Esophagus squamous epithelium (tissue), 4 donors: ENCODE results near the gene NKD2.

Source experiments
- CTCF ChIP-seq, 6 experiments: fragments of 450-650 bp in 4 of 6; fragments of 200-600 bp in 2 of 6; sonication (generic) in 2 of 6; IDR thresholded peaks; one replicate each; pipeline ENCODE4 v1.5.1; 2016 to 2019; ENCODE audit warnings: antibody characterized with exemption in 6 of 6, mild to moderate bottlenecking in 4 of 6, moderate library complexity in 4 of 6
- POLR2A ChIP-seq, 4 donors: fragments of 450-650 bp; IDR thresholded peaks; one replicate each; pipeline ENCODE4 v1.6.1; 2017; ENCODE audit warnings: antibody characterized with exemption in 4 of 4, mild to moderate bottlenecking in 4 of 4, moderate library complexity in 3 of 4

- TF ChIP-seq CTCF (IDR thresholded peaks at IDR 0.05): peak in 4 of 6 experiments; percentile 25 to 64 (median 35)
- no peak for TF ChIP-seq POLR2A (IDR thresholded peaks at IDR 0.05)
These were observed 44.2 kb downstream of the NKD2 start for GRCh38 chr5:1052641-1053390.
